ENCODE results near the gene FGFR2.

Gene FGFR2

GRCh38 chr10:121598263-121599249 lies at the start of gene FGFR2:
FGFR2 (minus strand) TSS chr10:121598444; CDS start chr10:121593817, 4,627 bp downstream.
- DNase-seq (ENCODE audit: low read depth) = peak; percentile 15

- DNase-seq (ENCODE audit: low read depth) = no peak
Observed at GRCh38 chr10:121647401-121647800, 49.2 kb upstream of the FGFR2 start.

- no peak for DNase-seq (ENCODE audit: low read depth)
Observed at GRCh38 chr10:121645696-121646095, 47.5 kb upstream of the FGFR2 start.

GRCh38 chr10:121644501-121644900 lies 46.3 kb upstream of the FGFR2 start:
- DNase-seq (ENCODE audit: low read depth) = no peak

- DNase-seq (ENCODE audit: low read depth) = no peak
Observed at GRCh38 chr10:121640266-121640665, 42.0 kb upstream of the FGFR2 start.

GRCh38 chr10:121639416-121639815 lies 41.2 kb upstream of the FGFR2 start:
- DNase-seq (ENCODE audit: low read depth) = no peak

GRCh38 chr10:121637437-121637836 lies 39.2 kb upstream of the FGFR2 start:
- no peak for DNase-seq (ENCODE audit: low read depth)

- DNase-seq (ENCODE audit: low read depth) = no peak
Observed at GRCh38 chr10:121633056-121633455, 34.8 kb upstream of the FGFR2 start.

- DNase-seq (ENCODE audit: low read depth) = no peak
Observed at GRCh38 chr10:121631365-121632029, 33.3 kb upstream of the FGFR2 start.

- DNase-seq (ENCODE audit: low read depth) = no peak
Observed at GRCh38 chr10:121628859-121629258, 30.6 kb upstream of the FGFR2 start.

GRCh38 chr10:121627876-121628581 lies 29.8 kb upstream of the FGFR2 start:
- no peak for DNase-seq (ENCODE audit: low read depth)

- DNase-seq (ENCODE audit: low read depth) = no peak
Observed at GRCh38 chr10:121624836-121625486, 26.7 kb upstream of the FGFR2 start.

- DNase-seq (ENCODE audit: low read depth) = no peak
Observed at GRCh38 chr10:121618906-121619305, 20.7 kb upstream of the FGFR2 start.

GRCh38 chr10:121617176-121617575 lies 18.9 kb upstream of the FGFR2 start:
- DNase-seq (ENCODE audit: low read depth) = no peak

GRCh38 chr10:121616291-121616690 lies 18.0 kb upstream of the FGFR2 start:
- no peak for DNase-seq (ENCODE audit: low read depth)

- no peak for DNase-seq (ENCODE audit: low read depth)
Observed at GRCh38 chr10:121615836-121616235, 17.6 kb upstream of the FGFR2 start.

GRCh38 chr10:121615435-121615793 lies 17.2 kb upstream of the FGFR2 start:
- DNase-seq (ENCODE audit: low read depth) = no peak

GRCh38 chr10:121614613-121615434 lies 16.6 kb upstream of the FGFR2 start:
- no peak for DNase-seq (ENCODE audit: low read depth)

- DNase-seq (ENCODE audit: low read depth) = no peak
Observed at GRCh38 chr10:121613456-121613855, 15.2 kb upstream of the FGFR2 start.

GRCh38 chr10:121611393-121612159 lies 13.3 kb upstream of the FGFR2 start:
- no peak for DNase-seq (ENCODE audit: low read depth)
